ENCODE measurements around the gene FAIM2.

- no peak for TF ChIP-seq ESRRA (CRISPR knock-in tag; IDR thresholded peaks at IDR 0.05; ENCODE audit: borderline replicate concordance)
- TF ChIP-seq CTCF (IDR thresholded peaks at IDR 0.05), result no peak
- TF ChIP-seq FOXP1 (CRISPR knock-in tag; IDR thresholded peaks at IDR 0.05; ENCODE audit: borderline replicate concordance), result no peak
- TF ChIP-seq MAX (CRISPR knock-in tag; IDR thresholded peaks at IDR 0.05), result no peak
- TF ChIP-seq E2F4 (CRISPR knock-in tag; IDR thresholded peaks at IDR 0.05; ENCODE audit: borderline replicate concordance, low read depth), result no peak
- TF ChIP-seq ATF2 (CRISPR knock-in tag; IDR thresholded peaks at IDR 0.05; ENCODE audit: borderline replicate concordance, low read depth), result no peak
- no peak for TF ChIP-seq ZNF317 (CRISPR knock-in tag; IDR thresholded peaks at IDR 0.05; ENCODE audit: borderline replicate concordance, low read depth)
Measured at GRCh38 chr12:49907352-49907751, 3.7 kb upstream of the FAIM2 start.
